ENCODE data around the gene ACCSL.

Gene ACCSL

DNA sequence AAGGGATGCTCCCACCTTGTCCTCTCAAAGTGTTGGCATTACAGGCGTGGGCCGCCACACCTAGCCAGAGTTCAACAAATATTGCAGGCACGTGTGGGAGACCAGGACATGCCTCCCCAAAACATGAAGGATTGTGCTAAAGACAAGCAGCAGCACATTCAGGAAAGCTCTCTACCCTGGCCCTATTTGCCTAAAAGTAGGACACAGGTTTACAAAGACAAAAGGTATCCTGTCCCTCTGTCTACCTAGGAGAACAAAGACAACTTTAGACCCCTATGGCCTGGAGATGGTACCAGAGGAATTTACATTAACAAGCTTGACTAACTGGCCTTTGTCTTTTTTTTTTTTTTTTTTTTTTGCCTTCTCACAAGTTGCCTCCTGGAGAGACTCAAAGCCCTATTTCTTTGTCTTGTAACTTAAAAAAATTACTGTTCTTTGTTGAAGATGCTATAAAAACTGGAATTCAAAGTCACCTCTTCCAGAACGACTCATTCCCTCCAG lies 17.4 kb downstream of the ACCSL start:
- peak; percentile 1 for DNase-seq (ENCODE audit: low spot score)

DNA sequence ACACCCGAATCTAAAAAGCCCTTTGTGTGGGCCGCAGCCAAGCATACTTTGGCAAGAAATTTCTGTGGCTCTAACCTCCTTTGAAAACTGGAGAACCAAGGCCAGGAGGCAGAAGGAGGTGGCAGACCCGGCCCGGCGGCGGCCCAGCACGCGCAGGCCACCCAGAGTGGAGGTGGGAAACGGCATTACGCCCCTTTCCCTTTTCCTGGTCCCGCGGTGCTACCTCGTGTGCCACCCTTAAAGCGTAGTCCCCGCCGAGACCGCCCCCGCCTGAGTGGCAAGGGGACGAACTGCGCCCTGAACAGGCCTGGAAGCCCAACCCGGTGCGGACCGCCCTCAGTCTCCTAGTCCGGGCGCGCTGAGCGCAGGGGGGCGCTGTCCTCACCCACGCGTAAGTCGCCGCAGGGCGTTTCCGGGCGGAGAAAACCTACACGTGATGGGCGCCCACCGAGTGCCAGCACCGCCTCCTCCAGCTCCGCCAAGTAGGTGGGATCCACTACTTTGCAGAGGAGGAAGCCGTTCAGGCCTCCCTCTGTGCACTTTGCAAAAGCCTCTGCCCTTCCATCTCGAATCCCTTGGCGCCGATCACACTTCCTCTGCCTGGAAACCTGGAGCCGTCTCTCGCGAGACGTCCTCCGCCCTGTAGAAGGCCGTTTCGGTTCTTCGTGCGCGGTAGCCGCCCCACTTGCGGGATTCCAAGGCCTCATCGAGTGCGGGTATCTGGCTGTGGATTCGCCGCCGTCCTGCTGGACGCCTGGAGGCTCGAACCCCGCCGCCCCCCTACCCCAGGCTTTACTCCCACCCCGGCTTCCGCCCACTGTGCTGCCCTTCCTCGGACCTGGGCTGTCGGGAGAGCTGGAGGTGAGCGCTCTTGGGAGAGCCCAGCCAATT lies 18.3 kb downstream of the ACCSL start, which contains the start of gene ACCS:
Gene ACCS, plus strand, starts transcription at position 430 of the 891 bp plus-strand sequence. CDS start 1,358 bp downstream, outside the sequence.
- DNase-seq (ENCODE audit: low spot score): peak; percentile 94

GRCh38 chr11:44066732-44067141 lies 19.0 kb downstream of the ACCSL start:
- peak; percentile 56 for DNase-seq (ENCODE audit: low spot score)

GRCh38 chr11:44067266-44067665 lies 19.5 kb downstream of the ACCSL start:
- DNase-seq (ENCODE audit: low spot score): no peak

DNA sequence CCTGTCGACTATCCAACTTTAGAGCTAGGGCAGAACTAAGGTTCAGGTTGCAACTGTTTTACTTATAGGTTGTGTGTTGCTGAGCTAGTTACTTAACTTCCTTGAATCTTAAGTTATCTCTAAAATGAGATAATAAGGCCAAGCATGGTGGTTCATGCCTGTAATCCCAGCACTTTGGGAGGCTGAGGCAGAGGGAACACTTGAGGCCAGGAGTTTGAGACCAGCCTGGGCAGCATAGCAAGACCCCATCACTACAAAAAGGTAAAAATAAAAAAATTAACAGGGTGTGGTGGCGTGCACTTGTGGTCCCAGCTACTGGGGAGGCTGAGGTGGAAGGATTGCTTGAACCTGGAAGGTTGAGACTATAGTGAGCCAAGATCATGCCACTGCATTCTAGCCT lies 20.4 kb downstream of the ACCSL start:
- DNase-seq (ENCODE audit: low spot score): no peak

- DNase-seq (ENCODE audit: low spot score): no peak
These were observed 23.4 kb downstream of the ACCSL start for GRCh38 chr11:44071157-44071556.

GRCh38 chr11:44072757-44073658 lies 25.2 kb downstream of the ACCSL start:
- DNase-seq (ENCODE audit: low spot score): no peak

- no peak for DNase-seq (ENCODE audit: low spot score)
These were observed 31.0 kb downstream of the ACCSL start for GRCh38 chr11:44078794-44079193.

DNA sequence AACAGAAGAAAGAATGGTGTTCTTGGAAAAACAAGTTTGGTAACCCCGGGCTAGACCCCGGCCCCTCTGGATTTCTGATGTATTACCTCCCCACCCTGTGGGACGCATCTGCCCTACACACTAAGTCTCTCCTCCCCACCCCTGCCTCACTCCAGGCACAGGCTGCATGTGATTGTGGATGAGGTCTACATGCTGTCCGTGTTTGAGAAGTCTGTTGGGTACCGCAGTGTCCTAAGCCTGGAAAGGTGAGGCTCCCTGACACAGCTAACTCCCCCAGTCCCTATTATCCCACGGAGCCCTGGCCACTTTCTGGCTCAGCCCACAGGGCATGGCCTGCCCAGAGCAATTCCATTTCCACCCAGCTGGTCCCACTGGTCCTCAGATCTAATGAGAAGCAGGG lies 31.6 kb downstream of the ACCSL start:
- no peak for DNase-seq (ENCODE audit: low spot score)

DNA sequence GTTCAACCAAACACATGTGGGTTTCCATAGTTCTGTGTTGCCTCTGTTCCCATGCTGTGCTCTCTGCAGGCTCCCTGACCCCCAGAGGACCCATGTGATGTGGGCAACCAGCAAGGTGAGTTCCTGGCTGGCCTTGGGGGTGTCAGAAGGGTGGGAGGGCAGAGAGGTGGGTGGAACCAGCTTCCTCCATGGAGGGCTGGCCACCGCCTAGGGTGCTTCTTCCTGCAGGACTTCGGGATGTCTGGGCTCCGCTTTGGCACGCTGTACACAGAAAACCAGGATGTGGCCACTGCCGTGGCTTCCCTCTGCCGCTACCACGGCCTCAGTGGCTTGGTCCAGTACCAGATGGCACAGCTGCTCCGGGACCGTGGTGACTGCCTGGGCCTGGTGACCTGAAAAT lies 33.2 kb downstream of the ACCSL start:
- no peak for DNase-seq (ENCODE audit: low spot score)

DNA sequence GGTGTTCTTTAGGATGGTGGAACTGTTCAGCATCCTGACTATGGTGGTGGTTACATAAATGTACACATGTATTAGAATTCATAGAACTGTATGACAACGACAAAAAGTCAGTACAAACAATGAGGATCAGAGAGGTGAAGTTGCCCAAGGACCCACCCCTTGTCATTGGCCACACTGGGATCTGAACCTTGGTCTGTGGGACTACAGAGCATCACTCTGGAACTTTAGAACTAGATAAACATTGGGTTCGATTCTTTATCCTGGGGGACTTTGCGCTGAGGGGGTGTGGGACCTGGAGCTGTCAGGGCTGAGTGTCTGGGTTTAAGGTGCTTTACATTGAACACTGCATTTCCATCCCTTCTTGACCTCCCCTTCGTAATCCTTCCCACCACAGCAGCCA lies 34.9 kb downstream of the ACCSL start:
- no peak for DNase-seq (ENCODE audit: low spot score)

- DNase-seq (ENCODE audit: low spot score): no peak
These were observed 35.7 kb downstream of the ACCSL start for GRCh38 chr11:44083433-44083832.

DNA sequence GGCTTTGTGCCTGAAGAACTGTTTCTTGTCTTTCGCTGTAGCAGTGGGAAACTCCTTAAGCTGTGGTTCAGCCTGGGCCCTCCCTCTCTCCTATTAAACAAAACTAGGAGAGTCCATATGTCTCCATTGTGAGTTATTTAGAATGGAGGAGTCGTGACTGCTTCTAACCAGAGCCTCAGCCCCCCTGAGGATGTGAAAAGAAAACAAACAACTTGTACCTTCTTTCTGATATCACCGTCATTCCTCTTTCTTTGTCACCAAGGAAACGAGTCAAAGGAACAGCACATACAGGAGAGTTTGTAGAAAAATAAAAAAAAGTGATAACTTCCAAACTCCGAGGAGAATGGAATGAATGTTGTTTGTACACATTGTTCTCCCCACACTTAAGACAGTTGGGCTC lies 36.1 kb downstream of the ACCSL start:
- DNase-seq (ENCODE audit: low spot score): no peak

DNA sequence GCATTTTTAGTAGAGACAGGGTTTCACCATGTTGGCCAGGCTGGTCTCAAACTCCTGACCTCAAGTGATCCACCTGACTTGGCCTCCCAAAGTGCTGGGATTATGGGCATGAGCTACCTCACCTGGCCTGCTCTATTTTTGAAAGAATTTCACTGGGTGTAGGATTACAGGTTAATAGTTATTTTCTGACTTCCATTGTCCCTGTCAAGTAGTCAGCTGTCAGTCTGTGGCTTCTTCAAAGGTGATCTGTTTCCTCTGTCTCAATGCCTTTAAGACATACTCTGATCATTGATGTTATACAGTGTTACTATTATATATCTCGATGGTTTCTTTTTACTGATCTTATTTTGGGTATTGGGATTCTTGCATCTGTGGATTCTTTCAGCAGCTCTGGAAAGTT lies 37.5 kb downstream of the ACCSL start:
- no peak for DNase-seq (ENCODE audit: low spot score)

- no peak for DNase-seq (ENCODE audit: low spot score)
These were observed 40.6 kb downstream of the ACCSL start for GRCh38 chr11:44088377-44088776.

DNA sequence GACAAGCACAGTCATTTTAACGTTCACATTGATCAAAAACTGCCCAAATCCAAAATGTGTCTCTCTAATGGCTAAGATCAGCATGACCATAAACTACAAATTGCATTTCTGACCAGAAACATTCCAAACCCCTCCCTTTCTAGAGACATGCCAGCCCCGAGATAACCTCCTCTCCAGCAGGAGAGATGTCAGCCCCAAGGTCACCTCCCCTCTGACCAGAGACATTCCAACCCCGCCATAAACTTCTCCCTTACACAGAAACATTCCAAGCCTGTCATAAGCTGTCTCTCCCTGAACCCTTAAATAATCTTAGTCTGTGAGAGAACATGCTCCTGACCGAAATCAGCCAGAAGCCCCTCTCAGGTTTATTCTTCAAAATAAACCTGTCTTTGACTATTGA lies 41.1 kb downstream of the ACCSL start:
- DNase-seq (ENCODE audit: low spot score): no peak

- DNase-seq (ENCODE audit: low spot score): no peak
These were observed 42.8 kb downstream of the ACCSL start for GRCh38 chr11:44090539-44090938.

DNA sequence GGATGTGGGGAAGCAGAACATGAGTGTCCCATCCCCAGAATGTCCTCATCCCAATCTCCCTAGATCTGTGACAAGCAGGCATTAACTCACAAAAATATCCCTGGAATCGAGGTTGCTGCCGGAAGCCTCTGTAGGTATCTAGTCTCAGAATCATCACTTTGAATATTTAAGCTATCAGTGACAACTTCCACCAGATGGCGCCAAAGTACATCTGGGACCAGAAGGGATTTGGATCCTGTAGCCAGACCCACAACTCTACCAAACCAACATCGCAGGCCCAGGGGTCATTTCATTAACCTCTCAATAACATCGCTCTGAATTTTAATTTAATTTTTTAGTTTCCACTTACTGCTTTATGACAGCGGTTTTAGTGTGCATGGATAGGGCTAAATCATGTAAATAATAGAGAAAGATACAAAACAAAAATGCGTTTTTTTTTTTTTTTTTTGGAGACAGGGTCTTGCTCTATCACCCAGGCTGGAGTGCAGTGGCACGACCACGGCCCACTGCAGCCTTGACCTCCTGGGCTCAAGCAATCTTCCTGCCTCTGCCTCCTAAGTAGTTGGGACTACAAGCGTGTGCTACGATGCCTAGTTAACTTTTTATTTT lies 46.6 kb downstream of the ACCSL start:
- DNase-seq (ENCODE audit: low spot score): peak; percentile 78

- DNase-seq (ENCODE audit: low spot score): peak; percentile 85
These were observed 48.0 kb downstream of the ACCSL start, which contains the start of gene EXT2 for GRCh38 chr11:44095506-44096359. Gene EXT2 (plus strand): TSS chr11:44095678. CDS start chr11:44107713, 12,035 bp downstream.

DNA sequence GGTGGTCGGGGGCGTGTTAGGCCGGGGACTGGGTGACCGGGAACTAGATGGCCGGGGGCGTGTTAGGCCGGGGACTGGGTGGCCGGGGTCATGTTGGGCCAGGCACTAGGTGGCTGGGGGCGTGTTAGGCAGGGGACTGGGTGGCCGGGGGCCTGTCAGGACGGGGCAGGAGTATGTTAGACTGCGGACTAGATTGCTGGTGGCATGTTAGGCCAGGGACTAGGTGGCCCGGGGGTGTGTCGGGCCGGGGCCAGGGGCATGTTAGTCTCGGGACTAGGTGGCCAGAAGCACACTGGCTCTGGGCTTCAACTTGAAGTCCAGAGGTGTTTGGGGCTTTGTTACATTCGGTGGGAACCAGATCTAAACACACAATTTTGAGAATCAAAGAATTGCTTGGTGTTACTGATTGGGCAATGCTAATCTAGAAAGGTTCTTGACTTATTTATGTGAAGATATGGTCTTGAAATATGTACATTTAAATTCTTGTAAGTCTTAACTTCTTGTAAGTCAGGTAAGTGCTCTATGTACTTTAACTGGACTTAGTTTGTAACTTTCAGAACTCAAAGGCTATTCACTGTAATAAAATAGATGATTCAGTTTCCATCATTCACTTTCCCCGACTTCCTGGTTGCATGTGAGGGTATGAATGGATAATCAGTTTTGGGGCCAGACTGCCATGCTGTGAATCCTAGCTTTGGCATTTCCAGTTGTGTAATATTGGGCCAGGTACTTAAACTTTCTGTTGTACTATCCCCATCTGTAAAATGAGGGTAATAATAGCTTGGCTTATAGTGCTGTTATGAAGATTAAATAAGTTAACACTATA lies 48.8 kb downstream of the ACCSL start:
- DNase-seq (ENCODE audit: low spot score): peak; percentile 82
